Activated CD8-positive, alpha-beta memory T cell treated with anti-CD3 and anti-CD28 coated beads for 4 hours (primary cell): ENCODE results near the gene SPATA21.
"Not testable (repeated sequence)": the region's sequence is repeated elsewhere in the genome, so short reads cannot be mapped to it uniquely, and the experiment has no call there.

ENCODE experiments used
- DNase-seq, 2 donors: peaks; one replicate each; pipeline ENCODE4 v3.0.0-alpha.2; 2020; ENCODE audit warnings: low read depth in 2 of 2

SPATA21 gene

DNA sequence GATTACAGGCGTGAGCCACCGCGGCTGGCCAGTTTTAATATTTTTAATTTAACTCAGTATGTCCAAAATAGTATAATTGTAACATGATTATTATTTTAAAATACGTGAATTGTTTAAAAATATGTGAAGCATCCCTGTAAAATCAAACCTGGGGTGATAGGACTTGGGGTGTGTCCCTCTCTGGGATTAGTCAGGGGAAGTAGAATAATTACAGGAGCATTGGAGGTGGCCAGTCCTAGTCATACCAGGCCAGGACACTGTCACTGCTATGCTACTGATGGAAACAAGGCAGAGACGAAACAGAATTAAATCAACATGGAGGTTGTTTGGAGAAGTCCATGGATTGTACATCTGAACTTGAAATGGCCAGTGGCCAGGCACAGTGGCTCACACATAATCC lies 53.3 kb downstream of the SPATA21 start:
- DNase-seq, result no peak

GRCh38 chr1:16380868-16381267 lies 56.4 kb downstream of the SPATA21 start:
- no peak for DNase-seq

GRCh38 chr1:16378443-16378842 lies 58.8 kb downstream of the SPATA21 start:
- DNase-seq, result no peak

DNA sequence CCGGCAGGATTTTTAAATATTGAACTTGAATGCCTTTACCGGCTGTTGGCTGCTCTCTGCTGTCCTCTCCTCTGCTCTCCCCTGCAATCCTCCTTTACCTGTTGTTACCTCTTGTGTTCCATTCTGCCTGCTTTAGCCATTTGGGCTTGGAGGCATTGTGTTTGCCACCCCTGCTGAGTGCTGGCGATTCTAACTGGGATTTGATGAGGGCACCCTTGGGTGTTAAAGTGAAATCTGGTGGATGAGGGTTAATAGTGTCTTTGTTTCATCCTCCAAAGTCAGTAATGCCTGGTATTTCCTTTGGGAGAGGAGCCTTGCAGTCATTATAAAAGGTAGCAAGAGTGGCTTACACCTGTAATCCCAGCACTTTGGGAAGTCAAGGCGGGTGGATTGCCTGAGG lies 60.3 kb downstream of the SPATA21 start:
- no peak for DNase-seq

DNA sequence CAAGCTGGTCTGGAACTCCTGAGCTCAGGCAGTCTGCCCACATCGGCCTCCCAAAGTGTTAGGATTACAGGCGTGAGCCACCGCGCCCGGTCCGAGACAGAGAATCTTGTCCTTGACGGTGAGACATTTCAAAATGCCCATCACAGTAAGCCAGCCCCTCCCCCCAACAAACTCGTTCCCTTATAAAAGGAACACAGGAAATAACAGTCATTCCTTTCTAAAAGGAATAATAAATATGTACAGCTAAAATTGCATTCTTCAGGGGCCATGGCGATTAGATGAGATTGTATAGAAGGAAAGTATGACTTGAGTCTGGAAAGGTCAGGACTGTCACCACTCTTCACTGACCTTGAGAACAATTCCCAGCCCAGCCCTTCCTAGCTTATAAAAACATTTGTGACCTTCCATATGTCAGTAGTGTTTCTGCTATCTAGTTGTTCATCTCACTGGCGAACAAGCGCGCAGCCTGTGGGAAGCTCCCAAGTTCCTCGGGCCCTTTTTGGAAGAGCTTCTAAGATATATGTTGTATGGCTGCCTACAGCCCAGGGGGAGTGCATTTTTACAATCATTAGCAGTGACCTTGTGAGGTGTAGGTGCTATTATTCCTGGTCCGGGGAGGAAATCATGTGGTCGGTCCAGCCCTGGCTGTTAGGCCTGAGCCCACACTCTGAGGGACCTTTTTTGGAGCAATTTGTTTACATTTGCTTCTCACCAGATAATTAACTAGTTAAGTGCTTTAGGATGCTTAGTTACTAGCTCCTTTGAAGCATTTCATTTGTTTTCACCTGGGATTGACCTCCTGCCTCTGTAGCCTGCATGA lies 61.5 kb downstream of the SPATA21 start:
- DNase-seq, result no peak

DNA sequence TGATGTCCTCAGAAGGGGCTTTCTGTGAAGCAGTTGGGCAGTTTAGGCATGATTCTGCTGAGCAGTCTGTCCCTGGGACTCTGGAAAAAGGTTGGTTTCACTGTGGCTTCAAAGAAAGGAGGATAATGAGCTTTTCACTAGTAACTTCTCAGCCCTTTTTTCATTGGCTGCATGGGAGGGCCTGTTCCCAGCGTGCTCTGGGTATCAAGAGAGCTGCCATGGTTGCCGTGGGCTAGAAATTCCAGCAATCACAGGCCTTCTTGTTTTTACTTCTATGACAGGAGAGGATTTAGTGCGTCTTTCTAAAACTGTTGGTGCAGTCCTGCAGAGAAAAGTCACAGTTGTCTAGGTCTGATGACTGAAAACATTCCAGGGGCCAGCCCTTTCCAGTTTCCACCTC lies 63.0 kb downstream of the SPATA21 start:
- no peak for DNase-seq

DNA sequence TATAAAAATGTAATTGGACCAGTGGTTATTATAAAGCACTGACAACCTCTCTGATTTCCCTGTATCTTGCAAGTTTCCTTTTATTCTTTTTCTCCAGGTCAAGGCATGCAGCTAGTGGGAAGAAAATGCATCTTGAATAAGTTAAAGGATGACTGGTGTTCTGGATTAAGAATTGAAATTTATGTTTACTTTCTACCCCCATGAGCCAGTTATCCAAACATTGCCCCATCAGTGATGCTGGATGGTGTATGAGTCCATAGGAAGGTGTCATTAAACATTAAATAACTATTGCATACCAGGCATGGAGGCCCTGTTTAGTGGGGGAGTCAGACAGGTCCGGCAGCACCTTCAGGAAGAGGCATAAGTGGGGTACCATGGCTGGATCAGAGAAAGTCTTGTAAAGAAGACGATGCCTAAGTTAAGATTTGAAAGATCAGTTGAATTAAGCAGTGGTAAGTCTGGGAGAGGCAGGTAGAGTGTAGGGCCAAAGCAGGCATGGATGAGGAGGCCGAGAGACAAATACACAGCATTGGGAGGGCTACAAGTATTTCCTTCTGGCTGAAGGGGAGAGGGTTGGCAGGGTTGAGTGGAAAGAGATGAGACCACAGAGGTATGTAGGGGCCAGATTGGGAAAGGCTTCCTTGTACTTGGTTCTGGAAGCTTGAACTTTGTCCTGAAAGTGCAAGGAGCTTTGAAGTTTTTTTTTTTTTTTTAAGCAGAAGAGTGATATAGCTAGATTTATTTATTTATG lies 64.5 kb downstream of the SPATA21 start:
- DNase-seq, result no peak

GRCh38 chr1:16371725-16372124 lies 65.5 kb downstream of the SPATA21 start:
- no peak for DNase-seq

- no peak for DNase-seq
These were observed 67.4 kb downstream of the SPATA21 start for GRCh38 chr1:16369821-16370220.

- no peak for DNase-seq
These were observed 69.0 kb downstream of the SPATA21 start for GRCh38 chr1:16367968-16368890.

DNA sequence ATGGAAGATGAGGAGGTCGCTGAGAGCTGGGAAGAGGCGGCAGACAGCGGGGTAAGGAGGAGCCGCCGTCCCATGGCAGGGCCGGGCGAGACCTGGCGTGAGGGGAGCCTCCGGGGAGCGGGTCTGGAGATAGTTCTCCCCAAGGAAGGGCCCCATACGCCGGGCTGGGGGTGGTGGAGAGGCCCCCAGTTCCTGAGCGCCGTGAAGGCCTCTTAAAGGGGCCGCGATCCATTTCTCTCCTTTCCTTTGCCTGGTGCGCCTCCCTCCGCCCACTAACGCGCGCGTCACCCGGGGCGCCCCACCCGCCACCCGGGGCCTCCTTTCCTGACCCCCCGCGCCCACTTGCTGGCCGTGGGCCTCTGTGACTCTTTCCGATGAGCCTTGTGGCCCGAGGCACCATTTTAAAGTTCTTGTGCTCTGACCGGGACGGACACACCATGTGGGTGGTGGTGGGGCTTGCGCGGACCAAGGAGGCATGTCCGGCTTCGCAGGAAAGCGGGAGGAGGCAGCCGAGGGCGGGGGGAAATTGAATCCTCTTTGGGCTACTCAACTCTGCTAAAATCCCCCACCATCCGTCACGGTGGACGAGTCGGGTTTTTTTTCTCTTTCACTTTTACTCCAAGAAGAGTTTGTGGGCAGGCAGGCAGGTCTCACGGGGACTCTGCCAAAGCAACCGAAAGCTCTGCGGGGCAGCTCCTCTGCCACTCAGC lies 69.8 kb downstream of the SPATA21 start:
- DNase-seq, result peak; percentile 73 to 80

DNA sequence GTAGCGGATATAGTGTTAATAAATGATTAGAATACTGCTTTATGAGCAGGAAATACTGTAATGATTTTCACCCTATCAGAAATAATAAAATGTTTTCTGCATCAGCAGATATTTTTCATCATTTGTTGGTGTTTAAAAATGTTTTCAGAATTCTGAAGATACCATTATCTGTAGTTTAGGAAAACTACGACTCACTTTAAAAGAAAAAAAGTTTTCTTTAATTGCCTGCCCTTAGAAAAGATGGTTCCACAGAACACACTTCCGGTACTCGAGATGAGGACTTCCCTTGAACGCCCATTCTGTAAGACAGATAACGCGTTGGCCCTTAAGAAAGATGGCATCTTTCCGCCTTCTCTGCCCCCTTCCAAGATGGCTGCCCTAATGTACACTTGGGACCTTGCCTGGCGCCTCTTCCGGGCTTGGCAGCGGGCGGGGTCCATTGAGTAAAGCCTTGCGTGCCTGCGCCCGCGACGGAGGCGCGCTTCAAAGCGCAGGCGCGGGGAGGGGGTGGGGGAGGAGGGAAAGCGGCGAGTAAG lies 70.4 kb downstream of the SPATA21 start, which contains the start of gene SZRD1:
SZRD1 (plus strand) TSS at position 521 of the 536 bp plus-strand sequence. CDS start 16 bp downstream, outside the sequence.
- peak; percentile 89 to 94 for DNase-seq

DNA sequence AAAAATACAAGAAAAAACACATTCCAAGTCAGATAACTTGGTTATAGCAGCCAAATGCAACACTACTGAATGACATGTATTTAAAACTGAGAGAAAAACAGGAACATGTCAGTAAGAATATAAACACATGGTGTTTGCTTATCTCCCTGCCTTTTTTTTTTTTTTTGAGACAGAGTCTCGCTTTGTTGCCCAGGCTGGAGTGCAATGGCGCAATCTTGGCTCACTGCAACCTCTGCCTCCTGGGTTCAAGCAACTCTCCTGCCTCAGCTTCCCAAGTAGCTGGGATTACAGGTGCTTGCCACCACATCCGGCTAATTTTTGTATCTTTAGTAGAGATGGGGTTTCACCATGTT lies 72.1 kb downstream of the SPATA21 start:
- DNase-seq, result not testable (repeated sequence)

GRCh38 chr1:16356867-16357266 lies 80.4 kb downstream of the SPATA21 start:
- DNase-seq, result no peak

DNA sequence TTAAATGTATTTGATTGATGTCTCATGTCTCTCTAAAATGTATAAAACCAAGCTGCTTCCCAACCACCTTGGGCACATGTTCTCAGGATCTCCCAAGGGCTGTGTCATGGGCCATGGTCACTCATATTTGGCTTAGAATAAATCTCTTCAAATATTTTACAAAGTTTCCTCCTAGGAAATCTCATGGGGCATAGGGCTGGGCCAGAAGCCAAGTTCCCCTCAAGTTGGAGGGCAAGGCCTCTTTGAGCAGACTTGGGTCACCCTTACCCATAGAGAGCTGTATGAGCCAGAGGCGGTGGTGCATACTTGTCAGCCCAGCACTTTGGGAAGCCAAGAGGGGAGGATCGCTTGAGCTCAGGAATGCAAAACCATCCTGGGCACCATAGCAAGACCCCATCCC lies 82.6 kb downstream of the SPATA21 start:
- no peak for DNase-seq

GRCh38 chr1:16352842-16353535 lies 84.2 kb downstream of the SPATA21 start:
- no peak for DNase-seq

DNA sequence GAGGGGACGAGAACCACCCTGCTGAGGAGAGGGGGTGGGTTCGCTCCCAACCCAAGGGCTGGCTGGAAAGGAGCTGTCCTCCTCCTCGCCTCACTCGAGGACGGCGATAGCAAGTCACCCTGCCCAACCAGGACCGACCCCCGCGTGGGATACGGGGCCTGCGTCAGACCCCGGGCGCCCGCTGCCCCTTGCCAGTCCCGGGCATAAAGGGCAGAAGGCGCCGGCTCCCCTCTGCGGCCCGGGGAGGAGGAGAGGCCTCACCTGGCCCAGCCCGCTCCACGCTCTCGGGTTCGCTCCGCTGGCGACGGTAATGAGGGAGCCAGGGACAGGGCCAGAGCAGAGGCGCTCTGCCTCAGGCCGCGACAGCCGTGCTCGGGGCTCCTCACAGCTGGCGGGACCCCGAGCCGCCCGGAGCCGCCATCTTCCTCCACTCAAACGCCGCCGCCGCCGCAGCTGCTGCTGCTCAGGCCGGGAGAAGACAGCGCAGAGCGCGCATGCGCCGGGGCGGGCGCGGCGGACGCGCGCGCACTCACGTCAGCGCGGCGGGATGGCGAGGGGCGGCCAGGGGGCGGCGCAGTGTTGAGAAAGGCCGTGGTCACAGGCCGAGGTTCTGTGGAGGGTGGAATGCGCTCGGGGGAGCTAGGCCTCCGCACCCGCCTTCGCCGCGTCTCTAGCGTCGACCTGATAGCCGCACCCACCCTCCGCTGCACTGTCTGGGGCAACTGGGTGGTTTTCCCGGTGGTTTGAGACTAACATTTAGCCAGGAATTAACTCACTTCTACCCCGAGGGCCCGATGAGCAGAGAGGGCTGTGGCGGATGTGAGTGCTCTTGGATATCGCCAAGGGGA lies 85.0 kb downstream of the SPATA21 start, which contains the start of gene FBXO42:
FBXO42 (minus strand) TSS at position 487 of the 848 bp plus-strand sequence. CDS start 37,062 bp downstream, outside the sequence.
- DNase-seq, result peak; percentile 78 to 81

DNA sequence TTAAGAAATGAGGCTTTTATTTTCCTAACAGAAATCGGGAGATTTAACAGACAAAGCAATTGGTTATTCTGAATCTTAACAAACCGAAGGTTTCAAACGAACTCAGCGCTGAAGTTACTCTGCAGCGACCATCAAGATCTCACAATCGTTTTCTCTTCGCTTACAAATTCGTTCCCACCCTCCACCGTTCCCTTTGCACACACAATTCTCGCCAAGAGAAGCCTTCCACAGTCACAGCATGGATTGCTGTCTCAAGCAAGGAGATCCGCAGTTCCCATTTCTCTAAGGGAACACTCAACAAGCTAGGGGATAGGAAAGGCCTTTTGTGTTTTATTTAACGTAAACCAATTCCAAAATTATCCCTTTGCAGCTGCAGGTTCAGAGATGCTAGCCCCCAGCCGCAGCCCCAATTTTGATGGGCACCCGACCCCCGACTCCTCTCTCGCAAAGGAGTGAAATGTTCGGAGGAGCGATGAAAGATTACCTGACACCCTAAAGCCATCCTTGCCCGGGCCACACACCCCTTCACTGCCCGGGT lies 85.7 kb downstream of the SPATA21 start:
- no peak for DNase-seq

- DNase-seq, result no peak
These were observed 87.3 kb downstream of the SPATA21 start for GRCh38 chr1:16349847-16350406.
